Measurements from ENCODE around the gene SLC6A6. TPM values are rescaled to one million over a fixed set of nuclear protein-coding genes. Genes with fewer than 3 reads are reported as not detected.

SLC6A6 gene
- total and polyA plus RNA-seq, 2 experiments from 2014 or later: 27.5 to 150 TPM

- peaks cover 4% of the 10 kb centered on the region; the same call in 1 of the 2 replicates for H3K4me1 ChIP-seq (ENCODE audit: insufficient read depth)
- no peaks in the 10 kb centered on the region for H4K20me1 ChIP-seq (replicated peaks; ENCODE audit: insufficient read depth)
- no peaks in the 10 kb centered on the region for H3K9me2 ChIP-seq (ENCODE audit: insufficient read depth)
- H3K9me3 Mint-ChIP-seq: no peaks in the 10 kb centered on the region
- ATAC-seq (no peak), DNase-seq (ENCODE audit: low spot score) (no peak)
- H3K4me3 ChIP-seq: no peak overlapping the region
- H3K4me1 Mint-ChIP-seq: peaks cover 7% of the 10 kb centered on the region
- no peaks in the 10 kb centered on the region for H3K79me2 ChIP-seq (replicated peaks; ENCODE audit: insufficient read depth)
- no peak overlapping the region for H3K4me3 Mint-ChIP-seq
- H3K36me3 ChIP-seq (ENCODE audit: insufficient read depth): no peaks in the 10 kb centered on the region
- H3F3A ChIP-seq (replicated peaks; ENCODE audit: low read depth): no peaks in the 10 kb centered on the region
- H3K27ac ChIP-seq (ENCODE audit: low read depth): no peak overlapping the region
- TF ChIP-seq JUNB (IDR thresholded peaks at IDR 0.05; ENCODE audit: unreplicated experiment) (no peak), EZH2 (IDR thresholded peaks at IDR 0.05; ENCODE audit: low read depth, unreplicated experiment) (no peak)
- TF ChIP-seq, protein P1, sequence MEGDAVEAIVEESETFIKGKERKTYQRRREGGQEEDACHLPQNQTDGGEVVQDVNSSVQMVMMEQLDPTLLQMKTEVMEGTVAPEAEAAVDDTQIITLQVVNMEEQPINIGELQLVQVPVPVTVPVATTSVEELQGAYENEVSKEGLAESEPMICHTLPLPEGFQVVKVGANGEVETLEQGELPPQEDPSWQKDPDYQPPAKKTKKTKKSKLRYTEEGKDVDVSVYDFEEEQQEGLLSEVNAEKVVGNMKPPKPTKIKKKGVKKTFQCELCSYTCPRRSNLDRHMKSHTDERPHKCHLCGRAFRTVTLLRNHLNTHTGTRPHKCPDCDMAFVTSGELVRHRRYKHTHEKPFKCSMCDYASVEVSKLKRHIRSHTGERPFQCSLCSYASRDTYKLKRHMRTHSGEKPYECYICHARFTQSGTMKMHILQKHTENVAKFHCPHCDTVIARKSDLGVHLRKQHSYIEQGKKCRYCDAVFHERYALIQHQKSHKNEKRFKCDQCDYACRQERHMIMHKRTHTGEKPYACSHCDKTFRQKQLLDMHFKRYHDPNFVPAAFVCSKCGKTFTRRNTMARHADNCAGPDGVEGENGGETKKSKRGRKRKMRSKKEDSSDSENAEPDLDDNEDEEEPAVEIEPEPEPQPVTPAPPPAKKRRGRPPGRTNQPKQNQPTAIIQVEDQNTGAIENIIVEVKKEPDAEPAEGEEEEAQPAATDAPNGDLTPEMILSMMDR (conservative IDR thresholded peaks at IDR 0.05; ENCODE audit: low read depth in 2 of 2): no peak
- peaks cover 7% of the 10 kb centered on the region for H3K27me3 Mint-ChIP-seq (ENCODE audit: insufficient read depth, low read depth, poor library complexity)
- no peak overlapping the region for H3K4me2 ChIP-seq
- no peak overlapping the region for H2AFZ ChIP-seq
- H3K36me3 Mint-ChIP-seq (ENCODE audit: low read depth): no peaks in the 10 kb centered on the region
- H3K27ac Mint-ChIP-seq: no peak overlapping the region
- no peaks in the 10 kb centered on the region for H3K27me3 ChIP-seq (ENCODE audit: insufficient read depth)
These were observed 110.0 kb downstream of the SLC6A6 start for GRCh38 chr3:14512281-14512941.

GRCh38 chr3:14512942-14513327 is 110.5 kb downstream of the SLC6A6 start:
- no peak for DNase-seq (ENCODE audit: low spot score)
- no peak overlapping the region for H3K27ac Mint-ChIP-seq
- Histone ChIP-seq H3K27me3 (ENCODE audit: insufficient read depth) (no peaks in the 10 kb centered on the region), H4K20me1 (replicated peaks; ENCODE audit: insufficient read depth) (no peaks in the 10 kb centered on the region), H3K4me1 (ENCODE audit: insufficient read depth) (peaks cover 4% of the 10 kb centered on the region; the same call in 1 of the 2 replicates), H3K79me2 (replicated peaks; ENCODE audit: insufficient read depth) (no peaks in the 10 kb centered on the region), H3K27ac (ENCODE audit: low read depth) (no peak overlapping the region), H2AFZ (no peak overlapping the region), H3F3A (replicated peaks; ENCODE audit: low read depth) (no peaks in the 10 kb centered on the region), H3K9me2 (ENCODE audit: insufficient read depth) (no peaks in the 10 kb centered on the region), H3K4me2 (no peak overlapping the region), H3K36me3 (ENCODE audit: insufficient read depth) (no peaks in the 10 kb centered on the region), H3K4me3 (no peak overlapping the region)
- H3K4me3 Mint-ChIP-seq: no peak overlapping the region
- H3K4me1 Mint-ChIP-seq: peaks cover 7% of the 10 kb centered on the region
- no peaks in the 10 kb centered on the region for H3K9me3 Mint-ChIP-seq
- peaks cover 7% of the 10 kb centered on the region for H3K27me3 Mint-ChIP-seq (ENCODE audit: insufficient read depth, low read depth, poor library complexity)
- ATAC-seq: no peak
- no peaks in the 10 kb centered on the region for H3K36me3 Mint-ChIP-seq (ENCODE audit: low read depth)
- TF ChIP-seq, protein P2, sequence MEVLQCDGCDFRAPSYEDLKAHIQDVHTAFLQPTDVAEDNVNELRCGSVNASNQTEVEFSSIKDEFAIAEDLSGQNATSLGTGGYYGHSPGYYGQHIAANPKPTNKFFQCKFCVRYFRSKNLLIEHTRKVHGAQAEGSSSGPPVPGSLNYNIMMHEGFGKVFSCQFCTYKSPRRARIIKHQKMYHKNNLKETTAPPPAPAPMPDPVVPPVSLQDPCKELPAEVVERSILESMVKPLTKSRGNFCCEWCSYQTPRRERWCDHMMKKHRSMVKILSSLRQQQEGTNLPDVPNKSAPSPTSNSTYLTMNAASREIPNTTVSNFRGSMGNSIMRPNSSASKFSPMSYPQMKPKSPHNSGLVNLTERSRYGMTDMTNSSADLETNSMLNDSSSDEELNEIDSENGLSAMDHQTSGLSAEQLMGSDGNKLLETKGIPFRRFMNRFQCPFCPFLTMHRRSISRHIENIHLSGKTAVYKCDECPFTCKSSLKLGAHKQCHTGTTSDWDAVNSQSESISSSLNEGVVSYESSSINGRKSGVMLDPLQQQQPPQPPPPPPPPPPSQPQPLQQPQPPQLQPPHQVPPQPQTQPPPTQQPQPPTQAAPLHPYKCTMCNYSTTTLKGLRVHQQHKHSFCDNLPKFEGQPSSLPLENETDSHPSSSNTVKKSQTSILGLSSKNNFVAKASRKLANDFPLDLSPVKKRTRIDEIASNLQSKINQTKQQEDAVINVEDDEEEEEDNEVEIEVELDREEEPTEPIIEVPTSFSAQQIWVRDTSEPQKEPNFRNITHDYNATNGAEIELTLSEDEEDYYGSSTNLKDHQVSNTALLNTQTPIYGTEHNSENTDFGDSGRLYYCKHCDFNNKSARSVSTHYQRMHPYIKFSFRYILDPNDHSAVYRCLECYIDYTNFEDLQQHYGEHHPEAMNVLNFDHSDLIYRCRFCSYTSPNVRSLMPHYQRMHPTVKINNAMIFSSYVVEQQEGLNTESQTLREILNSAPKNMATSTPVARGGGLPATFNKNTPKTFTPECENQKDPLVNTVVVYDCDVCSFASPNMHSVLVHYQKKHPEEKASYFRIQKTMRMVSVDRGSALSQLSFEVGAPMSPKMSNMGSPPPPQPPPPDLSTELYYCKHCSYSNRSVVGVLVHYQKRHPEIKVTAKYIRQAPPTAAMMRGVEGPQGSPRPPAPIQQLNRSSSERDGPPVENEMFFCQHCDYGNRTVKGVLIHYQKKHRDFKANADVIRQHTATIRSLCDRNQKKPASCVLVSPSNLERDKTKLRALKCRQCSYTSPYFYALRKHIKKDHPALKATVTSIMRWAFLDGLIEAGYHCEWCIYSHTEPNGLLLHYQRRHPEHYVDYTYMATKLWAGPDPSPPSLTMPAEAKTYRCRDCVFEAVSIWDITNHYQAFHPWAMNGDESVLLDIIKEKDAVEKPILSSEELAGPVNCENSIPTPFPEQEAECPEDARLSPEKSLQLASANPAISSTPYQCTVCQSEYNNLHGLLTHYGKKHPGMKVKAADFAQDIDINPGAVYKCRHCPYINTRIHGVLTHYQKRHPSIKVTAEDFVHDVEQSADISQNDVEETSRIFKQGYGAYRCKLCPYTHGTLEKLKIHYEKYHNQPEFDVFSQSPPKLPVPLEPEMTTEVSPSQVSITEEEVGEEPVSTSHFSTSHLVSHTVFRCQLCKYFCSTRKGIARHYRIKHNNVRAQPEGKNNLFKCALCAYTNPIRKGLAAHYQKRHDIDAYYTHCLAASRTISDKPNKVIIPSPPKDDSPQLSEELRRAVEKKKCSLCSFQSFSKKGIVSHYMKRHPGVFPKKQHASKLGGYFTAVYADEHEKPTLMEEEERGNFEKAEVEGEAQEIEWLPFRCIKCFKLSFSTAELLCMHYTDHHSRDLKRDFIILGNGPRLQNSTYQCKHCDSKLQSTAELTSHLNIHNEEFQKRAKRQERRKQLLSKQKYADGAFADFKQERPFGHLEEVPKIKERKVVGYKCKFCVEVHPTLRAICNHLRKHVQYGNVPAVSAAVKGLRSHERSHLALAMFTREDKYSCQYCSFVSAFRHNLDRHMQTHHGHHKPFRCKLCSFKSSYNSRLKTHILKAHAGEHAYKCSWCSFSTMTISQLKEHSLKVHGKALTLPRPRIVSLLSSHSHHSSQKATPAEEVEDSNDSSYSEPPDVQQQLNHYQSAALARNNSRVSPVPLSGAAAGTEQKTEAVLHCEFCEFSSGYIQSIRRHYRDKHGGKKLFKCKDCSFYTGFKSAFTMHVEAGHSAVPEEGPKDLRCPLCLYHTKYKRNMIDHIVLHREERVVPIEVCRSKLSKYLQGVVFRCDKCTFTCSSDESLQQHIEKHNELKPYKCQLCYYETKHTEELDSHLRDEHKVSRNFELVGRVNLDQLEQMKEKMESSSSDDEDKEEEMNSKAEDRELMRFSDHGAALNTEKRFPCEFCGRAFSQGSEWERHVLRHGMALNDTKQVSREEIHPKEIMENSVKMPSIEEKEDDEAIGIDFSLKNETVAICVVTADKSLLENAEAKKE (CRISPR knock-in tag; IDR thresholded peaks at IDR 0.05): no peak
- TF ChIP-seq POLR2AphosphoS5 (IDR thresholded peaks at IDR 0.05; ENCODE audit: low read depth) (no peak), EZH2phosphoT487 (IDR thresholded peaks at IDR 0.05; ENCODE audit: unreplicated experiment) (no peak), EZH2 (IDR thresholded peaks at IDR 0.05; ENCODE audit: low read depth, unreplicated experiment) (no peak), CREB1 (CRISPR knock-in tag; IDR thresholded peaks at IDR 0.05; ENCODE audit: low read depth) (no peak), ZNF114 (CRISPR knock-in tag; IDR thresholded peaks at IDR 0.05) (no peak), ZNF331 (CRISPR knock-in tag; IDR thresholded peaks at IDR 0.05; ENCODE audit: low read depth) (no peak), NANOG (IDR thresholded peaks at IDR 0.05; ENCODE audit: borderline replicate concordance) (no peak)
- TF ChIP-seq, protein P3, sequence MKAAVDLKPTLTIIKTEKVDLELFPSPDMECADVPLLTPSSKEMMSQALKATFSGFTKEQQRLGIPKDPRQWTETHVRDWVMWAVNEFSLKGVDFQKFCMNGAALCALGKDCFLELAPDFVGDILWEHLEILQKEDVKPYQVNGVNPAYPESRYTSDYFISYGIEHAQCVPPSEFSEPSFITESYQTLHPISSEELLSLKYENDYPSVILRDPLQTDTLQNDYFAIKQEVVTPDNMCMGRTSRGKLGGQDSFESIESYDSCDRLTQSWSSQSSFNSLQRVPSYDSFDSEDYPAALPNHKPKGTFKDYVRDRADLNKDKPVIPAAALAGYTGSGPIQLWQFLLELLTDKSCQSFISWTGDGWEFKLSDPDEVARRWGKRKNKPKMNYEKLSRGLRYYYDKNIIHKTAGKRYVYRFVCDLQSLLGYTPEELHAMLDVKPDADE (IDR thresholded peaks at IDR 0.05): no peak

Measured in GM23338 (cell line).